Stimulated activated CD4-positive, alpha-beta T cell treated with anti-CD3 and anti-CD28 coated beads, Interleukin-4, amount 100 ng/mL, for 4 hours (primary cell): ENCODE measurements around the gene ATP5F1E.

Experiments used
- DNase-seq, 2 experiments: peaks; one replicate each; pipeline ENCODE4 v3.0.0-alpha.2; 2020

Gene ATP5F1E

GRCh38 chr20:59032023-59032712 is at the start of gene ATP5F1E:
TSS of gene ATP5F1E (minus strand) at chr20:59032335. CDS start at chr20:59032251, 84 bp downstream.
- DNase-seq: peak; percentile 95 to 97

GRCh38 chr20:59081036-59081435 is 48.9 kb upstream of the ATP5F1E start:
- no peak for DNase-seq

GRCh38 chr20:59078231-59078630 is 46.1 kb upstream of the ATP5F1E start:
- no peak for DNase-seq

- DNase-seq: no peak
Measured at GRCh38 chr20:59077705-59078104, 45.6 kb upstream of the ATP5F1E start.

GRCh38 chr20:59075934-59076508 is 43.9 kb upstream of the ATP5F1E start:
- DNase-seq: no peak

GRCh38 chr20:59074456-59074855 is 42.3 kb upstream of the ATP5F1E start:
- DNase-seq: no peak

- DNase-seq: no peak
Measured at GRCh38 chr20:59073582-59073981, 41.4 kb upstream of the ATP5F1E start.

- no peak for DNase-seq
Measured at GRCh38 chr20:59071216-59071615, 39.1 kb upstream of the ATP5F1E start.

GRCh38 chr20:59069026-59069425 is 36.9 kb upstream of the ATP5F1E start:
- no peak for DNase-seq

- DNase-seq: no peak
Measured at GRCh38 chr20:59068534-59068933, 36.4 kb upstream of the ATP5F1E start.

GRCh38 chr20:59064214-59064722 is 32.1 kb upstream of the ATP5F1E start:
- no peak for DNase-seq

- no peak for DNase-seq
Measured at GRCh38 chr20:59063358-59064213, 31.5 kb upstream of the ATP5F1E start.

GRCh38 chr20:59062081-59062480 is 29.9 kb upstream of the ATP5F1E start:
- no peak for DNase-seq

GRCh38 chr20:59055302-59055701 is 23.2 kb upstream of the ATP5F1E start:
- DNase-seq: no peak

- DNase-seq: no peak
Measured at GRCh38 chr20:59051666-59052185, 19.6 kb upstream of the ATP5F1E start.

GRCh38 chr20:59050437-59050836 is 18.3 kb upstream of the ATP5F1E start:
- DNase-seq: no peak

- no peak for DNase-seq
Measured at GRCh38 chr20:59048681-59049030, 16.5 kb upstream of the ATP5F1E start.

- DNase-seq: no peak
Measured at GRCh38 chr20:59047938-59048680, 16.0 kb upstream of the ATP5F1E start.

GRCh38 chr20:59046862-59047261 is 14.7 kb upstream of the ATP5F1E start:
- no peak for DNase-seq

- DNase-seq: no peak
Measured at GRCh38 chr20:59044796-59045195, 12.7 kb upstream of the ATP5F1E start.

GRCh38 chr20:59044295-59044694 is 12.2 kb upstream of the ATP5F1E start:
- no peak for DNase-seq

- no peak for DNase-seq
Measured at GRCh38 chr20:59043698-59044097, 11.6 kb upstream of the ATP5F1E start.
